ENCODE measurements around the gene TSPAN9.

DNA sequence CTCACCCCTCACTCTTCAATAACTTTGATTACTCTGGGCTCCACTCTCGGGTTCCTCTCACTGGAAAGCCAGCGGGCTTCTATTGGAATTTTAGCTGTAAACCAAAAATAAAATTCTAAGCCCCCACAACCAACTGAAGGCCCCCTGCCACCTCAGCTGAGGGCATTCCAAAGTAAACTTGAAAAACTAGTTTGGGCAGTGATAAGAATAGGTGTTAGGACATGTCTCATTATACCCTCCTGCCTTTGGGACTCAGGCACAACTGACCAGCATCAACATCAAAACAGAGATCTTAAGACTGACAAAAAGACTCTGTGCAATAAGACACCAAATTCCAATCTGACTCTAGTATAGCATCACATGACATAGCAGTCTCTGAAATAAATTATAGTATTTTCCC is 11.9 kb upstream of the TSPAN9 start:
- TF ChIP-seq, protein P1, sequence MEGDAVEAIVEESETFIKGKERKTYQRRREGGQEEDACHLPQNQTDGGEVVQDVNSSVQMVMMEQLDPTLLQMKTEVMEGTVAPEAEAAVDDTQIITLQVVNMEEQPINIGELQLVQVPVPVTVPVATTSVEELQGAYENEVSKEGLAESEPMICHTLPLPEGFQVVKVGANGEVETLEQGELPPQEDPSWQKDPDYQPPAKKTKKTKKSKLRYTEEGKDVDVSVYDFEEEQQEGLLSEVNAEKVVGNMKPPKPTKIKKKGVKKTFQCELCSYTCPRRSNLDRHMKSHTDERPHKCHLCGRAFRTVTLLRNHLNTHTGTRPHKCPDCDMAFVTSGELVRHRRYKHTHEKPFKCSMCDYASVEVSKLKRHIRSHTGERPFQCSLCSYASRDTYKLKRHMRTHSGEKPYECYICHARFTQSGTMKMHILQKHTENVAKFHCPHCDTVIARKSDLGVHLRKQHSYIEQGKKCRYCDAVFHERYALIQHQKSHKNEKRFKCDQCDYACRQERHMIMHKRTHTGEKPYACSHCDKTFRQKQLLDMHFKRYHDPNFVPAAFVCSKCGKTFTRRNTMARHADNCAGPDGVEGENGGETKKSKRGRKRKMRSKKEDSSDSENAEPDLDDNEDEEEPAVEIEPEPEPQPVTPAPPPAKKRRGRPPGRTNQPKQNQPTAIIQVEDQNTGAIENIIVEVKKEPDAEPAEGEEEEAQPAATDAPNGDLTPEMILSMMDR (IDR thresholded peaks at IDR 0.05), result no peak
- no peak for TF ChIP-seq EP300 (IDR thresholded peaks at IDR 0.05)
